HG03460 (cell line): Measurements from ENCODE around the gene ACADL.

Source experiments
- ATAC-seq: cut with Tn5 transposase; IDR thresholded peaks from one replicate; pipeline ENCODE4 v1.9.1; 2021; ENCODE audit not compliant: unreplicated experiment

Gene ACADL

GRCh38 chr2:210224941-210225672 is at the start of gene ACADL:
TSS of gene ACADL (minus strand) at chr2:210225447. CDS start at chr2:210225263, 184 bp downstream.
- ATAC-seq, result no peak

- ATAC-seq, result no peak
Observed at GRCh38 chr2:210271300-210271699, 46.1 kb upstream of the ACADL start.

GRCh38 chr2:210269148-210269547 is 43.9 kb upstream of the ACADL start:
- no peak for ATAC-seq

- ATAC-seq, result no peak
Observed at GRCh38 chr2:210268281-210268680, 43.0 kb upstream of the ACADL start.

- ATAC-seq, result no peak
Observed at GRCh38 chr2:210267698-210268097, 42.5 kb upstream of the ACADL start.

GRCh38 chr2:210264282-210264681 is 39.0 kb upstream of the ACADL start:
- ATAC-seq, result no peak

GRCh38 chr2:210263841-210264240 is 38.6 kb upstream of the ACADL start:
- no peak for ATAC-seq

GRCh38 chr2:210262036-210262435 is 36.8 kb upstream of the ACADL start:
- no peak for ATAC-seq

- no peak for ATAC-seq
Observed at GRCh38 chr2:210259687-210260086, 34.4 kb upstream of the ACADL start.

- no peak for ATAC-seq
Observed at GRCh38 chr2:210252699-210253606, 27.7 kb upstream of the ACADL start.

GRCh38 chr2:210250622-210251021 is 25.4 kb upstream of the ACADL start:
- no peak for ATAC-seq

- ATAC-seq, result no peak
Observed at GRCh38 chr2:210233487-210233886, 8.2 kb upstream of the ACADL start.

GRCh38 chr2:210230984-210231383 is 5.7 kb upstream of the ACADL start:
- no peak for ATAC-seq

- no peak for ATAC-seq
Observed at GRCh38 chr2:210230518-210230917, 5.3 kb upstream of the ACADL start.

- no peak for ATAC-seq
Observed at GRCh38 chr2:210228586-210228985, 3.3 kb upstream of the ACADL start.

GRCh38 chr2:210227290-210228088 is 2.2 kb upstream of the ACADL start:
- no peak for ATAC-seq

GRCh38 chr2:210226223-210226622 is 976 bp upstream of the ACADL start:
- no peak for ATAC-seq

- no peak for ATAC-seq
Observed at GRCh38 chr2:210224591-210224940, 681 bp downstream of the ACADL start.

- no peak for ATAC-seq
Observed at GRCh38 chr2:210215120-210215519, 10.1 kb downstream of the ACADL start.

- ATAC-seq, result no peak
Observed at GRCh38 chr2:210210185-210210584, 15.1 kb downstream of the ACADL start.

- no peak for ATAC-seq
Observed at GRCh38 chr2:210207929-210208328, 17.3 kb downstream of the ACADL start.
